ENCODE results near the gene TMEM178B. TPM values are rescaled to one million over a fixed set of nuclear protein-coding genes. Genes with fewer than 3 reads are reported as not detected.

TMEM178B gene
- total and polyA plus RNA-seq, 10 of the 15 experiments (the other 5 are each of a cell fraction or from before 2014, with no cell fraction given): 0.01 to 1.1 (median 0.04) TPM; not detected in 2

- RAD21 ChIA-PET (ENCODE audit: unreplicated experiment): no interaction called here
- no peak for ATAC-seq
- Histone ChIP-seq H4K20me1 (ENCODE audit: control insufficient read depth, insufficient read depth) (no peaks in the 10 kb centered on the region; the same call in 1 of the 2 replicates), H3K27me3 (replicated peaks in 1 of 2; ENCODE audit: control insufficient read depth in 2 of 2, insufficient read depth in 2 of 2, low read length in 1 of 2) (no peaks in the 10 kb centered on the region), H3K4me1 (ENCODE audit: control insufficient read depth, insufficient read depth, low read length) (peaks cover 6% of the 10 kb centered on the region; the same call in 1 of the 2 replicates), H3K79me2 (ENCODE audit: control insufficient read depth, insufficient read depth, low read length) (no peaks in the 10 kb centered on the region), H2AFZ (ENCODE audit: control insufficient read depth, low read depth, low read length) (no peak overlapping the region), H3K9ac (ENCODE audit: control insufficient read depth, insufficient read depth, low read length) (no peak overlapping the region), H3K4me3 (no peak overlapping the region), H3K9me3 (replicated peaks; ENCODE audit: control insufficient read depth, insufficient read depth, low read length) (no peaks in the 10 kb centered on the region), H3K4me2 (ENCODE audit: control insufficient read depth, insufficient read depth) (no peak overlapping the region), H3K27ac (ENCODE audit: control insufficient read depth, insufficient read depth) (no peak overlapping the region), H3K36me3 (ENCODE audit: control insufficient read depth in 2 of 2, insufficient read depth in 2 of 2, low read length in 1 of 2) (no peaks in the 10 kb centered on the region)
- no peak for FAIRE-seq
- WGBS (ENCODE audit: insufficient coverage, insufficient replicate concordance, low lambda C conversion rate, missing lambda C conversion rate): 64% methylated on average over 4 of the region's 4 CpGs
- SMC1A ChIA-PET (ENCODE audit: uncharacterized antibody, unreplicated experiment): interaction anchor here (1.2 kb wide), 1 partner anchor 256 kb away, joined by 3 read pairs; no protein-coding TSS in a partner anchor
- POLR2A ChIA-PET: no interaction called here
- no TSS peak for BruUV-seq (replicated peaks)
- in situ Hi-C loops (cut with MboI): no loop called here
- no peak for TF ChIP-seq E2F8 (IDR thresholded peaks at IDR 0.05; ENCODE audit: low read depth, partially characterized antibody)
- CTCF ChIA-PET: no interaction called here
- intact Hi-C loops (cut with micrococcal nuclease; ENCODE audit: unreplicated experiment): loop anchor here (10.0 kb wide), 1 partner anchor 307 kb away; no protein-coding TSS in a partner anchor
- DNase-seq (ENCODE audit: low read depth, low spot score): no peak
Measured at GRCh38 chr7:141227454-141227853, 153.6 kb downstream of the TMEM178B start.

GRCh38 chr7:141228482-141228881 is 154.6 kb downstream of the TMEM178B start:
- Histone ChIP-seq H2AFZ (ENCODE audit: control insufficient read depth, low read depth, low read length) (no peak overlapping the region), H3K4me2 (ENCODE audit: control insufficient read depth, insufficient read depth) (no peak overlapping the region), H3K4me3 (no peak overlapping the region), H4K20me1 (ENCODE audit: control insufficient read depth, insufficient read depth) (no peaks in the 10 kb centered on the region; the same call in 1 of the 2 replicates), H3K27ac (ENCODE audit: control insufficient read depth, insufficient read depth) (no peak overlapping the region), H3K79me2 (ENCODE audit: control insufficient read depth, insufficient read depth, low read length) (no peaks in the 10 kb centered on the region), H3K36me3 (ENCODE audit: control insufficient read depth in 2 of 2, insufficient read depth in 2 of 2, low read length in 1 of 2) (no peaks in the 10 kb centered on the region), H3K4me1 (ENCODE audit: control insufficient read depth, insufficient read depth, low read length) (peaks cover 6% of the 10 kb centered on the region; the same call in 1 of the 2 replicates), H3K9me3 (replicated peaks; ENCODE audit: control insufficient read depth, insufficient read depth, low read length) (no peaks in the 10 kb centered on the region), H3K27me3 (replicated peaks in 1 of 2; ENCODE audit: control insufficient read depth in 2 of 2, insufficient read depth in 2 of 2, low read length in 1 of 2) (no peaks in the 10 kb centered on the region), H3K9ac (ENCODE audit: control insufficient read depth, insufficient read depth, low read length) (no peak overlapping the region)
- DNase-seq (ENCODE audit: low read depth, low spot score): no peak
- ChIA-PET CTCF (interaction anchor here (1.0 kb wide), 1 partner anchor 417 kb away, joined by 3 read pairs; no protein-coding TSS in a partner anchor), RAD21 (ENCODE audit: unreplicated experiment) (interaction anchor here (1.4 kb wide), 1 partner anchor 422 kb away, joined by 6 read pairs; no protein-coding TSS in a partner anchor), SMC1A (ENCODE audit: uncharacterized antibody, unreplicated experiment) (interaction anchor here (0.7 kb wide), 1 partner anchor 50 kb away, joined by 3 read pairs; no protein-coding TSS in a partner anchor), POLR2A (no interaction called here)
- FAIRE-seq: no peak
- intact Hi-C loops (cut with micrococcal nuclease; ENCODE audit: unreplicated experiment) (loop anchor here (10.0 kb wide), 1 partner anchor 306 kb away; no protein-coding TSS in a partner anchor), in situ Hi-C loops (cut with MboI) (no loop called here)
- ATAC-seq: no peak
- 62% methylated on average over 5 of the region's 5 CpGs for WGBS (ENCODE audit: insufficient coverage, insufficient replicate concordance, low lambda C conversion rate, missing lambda C conversion rate)
- BruUV-seq (replicated peaks): no TSS peak
- no peak for TF ChIP-seq BCLAF1 (IDR thresholded peaks at IDR 0.05)
- TF ChIP-seq CBFB (IDR thresholded peaks at IDR 0.05; ENCODE audit: low read depth): no peak
- no peak for TF ChIP-seq ZBTB33 (IDR thresholded peaks at IDR 0.05)
- no peak for TF ChIP-seq IKZF1 (conservative IDR thresholded peaks at IDR 0.05)
- no peak for TF ChIP-seq MTA2 (IDR thresholded peaks at IDR 0.05; ENCODE audit: low read depth)
- no peak for TF ChIP-seq PBX3 (IDR thresholded peaks at IDR 0.05; ENCODE audit: insufficient replicate concordance, low read depth, low read length)

Measured in GM12878 (cell line).